HG03521 (cell line): ENCODE data around the gene MAGEA11.
"Not testable (repeated sequence)": the region's sequence is repeated elsewhere in the genome, so short reads cannot be mapped to it uniquely, and the experiment has no call there.

Source experiments
- ATAC-seq: cut with Tn5 transposase; IDR thresholded peaks from one replicate; pipeline ENCODE4 v1.9.1; 2021; ENCODE audit warnings: mild to moderate bottlenecking, moderate library complexity; ENCODE audit not compliant: unreplicated experiment

Gene MAGEA11

DNA sequence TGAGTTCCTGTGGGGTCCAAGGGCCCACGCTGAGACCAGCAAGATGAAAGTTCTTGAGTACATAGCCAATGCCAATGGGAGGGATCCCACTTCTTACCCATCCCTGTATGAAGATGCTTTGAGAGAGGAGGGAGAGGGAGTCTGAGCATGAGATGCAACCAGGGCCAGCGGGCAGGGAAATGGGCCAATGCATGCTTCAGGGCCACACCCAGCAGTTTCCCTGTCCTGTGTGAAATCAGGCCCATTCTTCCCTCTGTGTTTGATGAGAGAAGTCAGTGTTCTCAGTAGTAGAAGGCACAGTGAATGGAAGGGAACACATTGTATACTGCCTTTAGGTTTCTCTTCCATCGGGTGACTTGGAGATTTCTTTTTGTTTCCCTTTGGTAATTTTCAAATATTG, 4.8 kb downstream of the MAGEA11 start:
- no peak for ATAC-seq

DNA sequence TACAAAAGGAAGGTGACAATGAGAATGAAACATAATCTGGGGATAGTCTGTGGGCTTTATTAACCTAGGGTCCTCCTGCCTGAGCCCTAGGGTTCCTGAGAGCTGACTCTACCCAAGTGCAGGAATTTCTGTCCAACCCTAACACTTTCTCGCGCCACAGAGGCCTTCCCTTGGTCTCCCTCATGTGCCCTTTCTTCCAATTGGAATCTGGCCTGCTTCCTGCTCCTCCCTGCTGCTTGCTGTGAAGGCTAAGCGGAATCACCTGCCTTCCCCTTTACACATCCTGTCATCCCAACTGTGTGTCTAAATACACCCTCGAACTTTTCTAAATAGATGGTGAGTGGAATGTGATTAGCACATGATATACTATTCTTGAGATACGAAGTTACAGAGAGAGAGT, 5.9 kb downstream of the MAGEA11 start:
- no peak for ATAC-seq

DNA sequence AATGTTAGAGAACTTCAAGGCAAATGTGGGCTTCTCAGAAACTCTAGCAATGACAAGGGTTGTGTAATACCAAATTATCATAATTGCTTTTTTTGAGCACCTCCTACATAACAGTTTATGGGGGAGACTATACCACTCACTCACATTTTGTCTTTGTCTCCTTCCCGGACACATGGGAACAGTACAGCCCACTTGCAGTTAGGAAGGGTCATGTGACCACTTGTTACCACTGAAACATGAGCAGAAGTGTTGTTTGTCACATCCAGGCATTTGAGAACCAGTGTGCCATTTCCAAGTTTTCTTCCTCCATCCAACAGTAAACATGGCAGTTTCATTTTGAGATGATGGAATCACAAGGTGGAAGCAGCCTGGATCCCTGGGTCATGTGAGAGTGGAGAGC, 6.9 kb downstream of the MAGEA11 start:
- no peak for ATAC-seq

DNA sequence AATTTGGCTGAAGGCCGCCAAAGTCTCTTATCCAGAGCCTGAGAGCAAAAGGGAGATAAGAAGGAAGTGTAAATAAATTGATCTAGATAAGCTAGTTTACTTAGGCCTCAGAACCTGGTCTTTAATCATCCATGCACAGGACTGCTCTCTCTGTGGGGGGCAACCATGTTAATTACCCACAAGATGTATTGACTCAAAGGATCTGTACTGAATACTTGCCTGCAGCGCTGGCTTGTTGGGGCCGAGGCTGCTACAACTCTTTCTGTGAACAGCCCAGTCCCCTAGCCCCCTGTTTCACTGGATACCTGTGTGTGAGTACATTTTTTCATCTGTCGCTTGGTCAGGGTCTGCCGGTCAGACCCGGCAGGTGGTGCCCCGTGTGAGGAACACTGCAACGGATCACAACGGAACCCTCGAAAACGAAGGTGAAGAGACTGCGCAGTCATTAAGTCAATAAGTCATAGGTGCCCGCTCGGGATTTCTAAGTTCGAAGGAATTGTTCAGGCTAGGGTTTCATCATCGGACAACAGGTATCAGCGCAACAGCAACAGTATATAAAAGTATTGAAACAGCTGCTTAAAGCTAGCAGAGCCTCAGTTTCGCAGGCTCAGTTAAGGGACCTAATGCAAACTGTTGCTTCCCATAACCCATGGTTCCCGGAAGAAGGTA, 8.3 kb downstream of the MAGEA11 start:
- no peak for ATAC-seq

DNA sequence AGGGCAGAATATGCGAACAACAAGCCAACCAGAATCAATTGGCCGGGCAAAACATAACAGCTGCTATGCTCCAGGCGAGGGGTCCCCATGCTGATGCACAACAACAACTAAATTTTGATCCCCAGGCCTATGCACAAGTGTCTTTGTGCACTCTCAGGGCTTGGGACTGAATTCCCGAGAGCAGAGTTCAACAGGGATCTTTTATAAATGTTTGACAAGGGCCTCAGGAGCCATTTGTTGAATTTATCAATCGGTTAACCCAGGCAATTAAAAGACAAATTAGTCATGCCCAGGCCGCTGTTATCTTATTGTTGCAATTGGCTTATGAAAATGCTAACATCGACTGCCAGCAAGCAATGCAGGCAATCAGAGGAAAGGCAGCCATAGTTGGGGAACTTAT, 9.4 kb downstream of the MAGEA11 start:
- ATAC-seq, result not testable (repeated sequence)

DNA sequence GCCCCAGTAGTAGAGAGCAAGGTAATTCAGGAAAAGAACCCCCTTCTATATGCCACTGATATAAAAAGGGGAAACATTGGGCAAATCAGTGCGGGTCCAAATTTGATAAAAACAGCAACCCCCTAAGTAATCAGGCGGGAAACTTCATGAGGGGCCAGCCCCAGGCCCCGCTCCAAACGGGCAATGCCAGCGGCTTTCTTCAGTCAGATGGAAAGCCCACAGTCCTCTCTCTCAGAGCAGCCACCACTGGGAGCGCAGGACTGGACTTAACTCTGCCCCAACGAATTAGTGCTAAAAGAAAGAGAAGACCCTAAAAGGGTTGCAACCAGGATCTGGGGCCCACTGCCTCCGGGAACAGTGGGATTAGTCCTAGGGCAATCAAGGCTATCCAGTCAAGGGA, 9.9 kb downstream of the MAGEA11 start:
- no peak for ATAC-seq

DNA sequence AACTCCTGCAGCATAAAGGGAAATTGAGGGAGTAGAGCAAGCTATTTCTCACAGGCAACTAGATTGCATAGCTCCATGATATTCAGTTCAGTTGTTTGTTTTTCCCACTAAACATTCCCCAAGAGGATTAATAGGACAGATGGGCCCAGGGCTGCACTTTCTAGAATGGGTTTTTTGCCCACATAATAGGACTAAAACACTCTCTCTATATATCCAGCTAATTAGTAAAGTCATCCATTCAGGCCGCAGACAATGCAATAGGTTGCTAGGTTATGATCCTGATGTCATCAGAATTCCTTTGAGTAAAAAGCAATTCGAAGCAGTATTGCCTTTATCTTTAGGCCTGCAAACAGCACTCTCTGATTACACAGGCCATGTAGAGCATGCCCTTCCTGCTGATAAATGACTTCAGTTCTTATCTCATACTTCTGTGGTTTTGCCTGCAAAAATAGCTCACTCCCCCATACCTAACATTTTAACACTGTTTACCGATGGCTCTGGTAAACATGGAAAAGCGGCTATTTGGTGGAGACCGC, 11.8 kb downstream of the MAGEA11 start:
- not testable (repeated sequence) for ATAC-seq

DNA sequence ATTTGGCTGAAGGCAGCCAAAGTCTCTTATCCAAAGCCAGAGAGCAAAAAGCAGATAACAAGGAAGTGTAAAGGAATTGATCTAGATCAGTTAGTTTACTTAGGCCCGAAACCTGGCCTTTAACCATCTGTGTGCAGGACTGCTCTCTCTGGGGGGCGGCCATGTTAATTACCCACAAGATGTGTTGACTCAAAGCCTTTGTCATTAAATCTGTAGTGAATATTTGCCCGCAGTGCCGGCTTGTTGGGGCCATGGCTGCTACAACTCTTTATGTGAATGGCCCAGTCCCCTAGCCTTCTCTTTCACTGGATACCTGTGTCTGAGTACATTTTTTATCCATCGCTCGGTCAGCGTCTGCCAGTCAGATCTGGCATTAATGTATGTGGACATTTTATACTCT, 15.4 kb downstream of the MAGEA11 start:
- ATAC-seq, result not testable (repeated sequence)

DNA sequence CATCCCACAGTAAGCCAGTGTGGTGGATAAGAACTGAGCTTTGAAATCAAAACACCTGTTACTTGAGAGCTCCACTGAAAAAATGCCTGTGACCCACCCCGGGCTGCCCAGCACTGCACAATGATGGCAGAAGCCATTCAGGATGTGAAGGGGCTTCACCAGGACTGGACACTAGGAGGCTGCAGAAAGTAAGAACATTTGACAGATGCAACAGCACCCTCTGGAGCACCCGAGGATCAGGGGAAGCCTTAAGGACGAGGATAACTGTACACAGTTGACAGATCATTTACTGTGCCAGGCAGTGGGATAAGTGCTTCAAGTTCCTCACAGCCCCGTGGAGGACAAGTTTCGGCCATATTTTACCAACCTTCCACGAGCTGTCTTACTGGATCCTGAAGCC, 30.4 kb downstream of the MAGEA11 start:
- ATAC-seq, result not testable (repeated sequence)

DNA sequence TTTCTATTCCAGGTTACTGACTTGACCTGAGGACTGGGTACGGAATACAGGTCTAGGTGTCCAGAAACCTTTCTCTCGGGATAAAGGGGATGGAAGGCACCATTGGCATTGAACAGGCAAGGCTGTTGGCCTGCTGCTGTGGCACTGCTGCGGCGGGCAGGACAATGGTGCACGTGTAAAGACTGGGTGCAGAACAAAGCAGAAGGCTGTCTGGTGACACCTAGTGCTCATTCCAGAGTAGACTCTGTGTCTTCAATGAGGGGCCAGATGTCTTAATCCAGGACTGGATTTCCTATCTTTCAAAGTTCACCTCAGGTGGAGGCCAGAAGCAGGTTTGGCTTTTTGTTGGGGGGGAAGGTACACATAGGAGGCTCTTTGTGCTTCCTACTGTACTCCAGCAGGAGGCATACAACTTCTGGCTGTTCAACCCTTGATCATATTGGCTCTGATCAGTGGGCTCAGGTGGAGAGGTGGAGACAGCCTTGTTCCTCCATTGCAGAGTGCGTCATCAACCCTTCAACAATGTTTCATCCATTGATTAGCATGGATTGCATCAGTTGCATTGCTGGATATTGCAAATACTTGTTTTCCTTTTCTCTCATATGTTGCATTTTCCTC, 34.6 kb downstream of the MAGEA11 start:
- ATAC-seq, result not testable (repeated sequence)

DNA sequence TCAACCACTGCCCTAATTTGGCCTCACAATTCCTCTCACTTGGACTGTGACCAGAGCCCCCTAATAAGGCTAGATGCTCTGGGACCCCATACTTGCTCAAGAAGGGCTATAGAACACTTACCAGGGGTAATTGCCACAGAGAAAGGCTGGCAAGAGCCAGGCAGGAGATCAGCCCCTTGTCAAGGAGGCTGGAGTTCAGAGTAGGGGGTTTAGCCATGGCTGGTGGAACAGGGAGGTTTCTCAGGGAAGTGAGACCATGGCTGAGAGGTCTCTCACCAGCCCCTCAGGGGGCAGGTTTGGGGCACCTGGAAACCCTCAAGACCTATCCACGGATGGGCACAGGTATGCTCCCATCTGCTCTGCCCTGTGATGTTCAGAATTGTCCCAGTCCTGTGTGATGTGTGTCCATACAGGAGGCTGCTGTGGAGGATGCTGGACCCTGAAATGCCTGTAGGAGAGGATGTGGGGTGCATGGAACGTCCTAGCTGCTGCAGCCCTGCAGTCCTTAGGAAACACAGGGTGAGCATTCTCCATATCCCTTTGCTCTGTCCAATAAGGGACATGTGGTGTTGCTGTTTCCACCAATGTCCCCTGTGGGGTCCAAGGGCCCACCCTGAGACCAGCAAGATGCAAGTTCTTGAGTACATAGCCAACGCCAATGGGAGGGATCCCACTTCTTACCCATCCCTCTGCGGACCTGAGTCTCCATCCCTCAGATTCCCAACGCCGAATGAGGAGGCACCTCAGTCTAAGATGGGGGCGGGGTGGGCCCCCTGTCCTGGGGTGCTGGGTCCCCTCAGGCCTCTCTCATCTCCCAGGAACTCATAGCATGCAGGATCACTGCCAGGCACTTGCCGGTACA, 45.6 kb downstream of the MAGEA11 start:
- no peak for ATAC-seq

DNA sequence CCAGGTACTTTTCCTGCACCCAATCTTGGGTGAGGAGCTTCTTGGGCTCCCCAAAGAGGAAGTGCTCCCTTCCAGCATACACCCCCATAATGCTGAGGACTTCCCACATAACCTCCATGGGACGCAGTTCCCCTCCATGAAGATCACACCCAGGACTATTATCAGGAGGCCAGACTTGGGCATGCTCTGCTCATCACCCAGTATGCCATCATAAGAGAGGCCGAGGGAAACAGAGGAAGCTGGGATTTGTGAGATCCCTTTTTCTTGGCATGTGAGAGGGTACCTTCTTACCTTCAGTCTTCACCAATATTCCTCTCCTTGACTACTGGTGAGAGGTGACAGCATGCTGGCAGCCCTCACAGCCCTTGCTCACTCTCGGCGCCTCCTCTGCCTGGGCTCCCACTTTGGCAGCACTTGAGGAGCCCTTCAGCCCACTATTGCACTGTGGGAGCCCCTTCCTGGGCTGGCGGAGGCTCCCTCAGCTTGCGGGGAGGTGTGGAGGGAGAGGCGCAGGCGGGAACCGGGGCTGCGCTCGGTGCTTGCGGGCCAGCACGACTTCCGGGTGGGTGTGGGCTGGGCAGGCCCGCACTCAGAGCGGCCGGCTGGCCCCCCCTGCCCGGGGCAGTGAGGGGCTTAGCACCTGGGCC, 46.3 kb downstream of the MAGEA11 start:
- ATAC-seq, result no peak

DNA sequence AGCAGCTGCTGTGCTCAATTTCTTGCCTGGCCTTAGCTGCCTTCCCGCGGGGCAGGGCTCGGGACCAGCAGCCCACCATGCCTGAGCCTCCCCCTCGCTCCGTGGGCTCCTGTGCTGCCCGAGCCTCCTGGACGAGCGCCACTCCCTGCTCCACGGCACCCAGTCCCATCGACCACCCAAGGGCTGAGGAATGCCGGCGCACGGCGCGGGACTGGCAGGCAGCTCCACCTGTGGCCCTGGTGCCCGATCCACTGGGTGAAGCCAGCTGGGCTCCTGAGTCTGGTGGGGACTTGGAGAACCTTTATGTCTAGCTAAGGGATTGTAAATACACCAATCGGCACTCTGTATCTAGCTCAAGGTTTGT, 46.8 kb downstream of the MAGEA11 start:
- not testable (repeated sequence) for ATAC-seq

DNA sequence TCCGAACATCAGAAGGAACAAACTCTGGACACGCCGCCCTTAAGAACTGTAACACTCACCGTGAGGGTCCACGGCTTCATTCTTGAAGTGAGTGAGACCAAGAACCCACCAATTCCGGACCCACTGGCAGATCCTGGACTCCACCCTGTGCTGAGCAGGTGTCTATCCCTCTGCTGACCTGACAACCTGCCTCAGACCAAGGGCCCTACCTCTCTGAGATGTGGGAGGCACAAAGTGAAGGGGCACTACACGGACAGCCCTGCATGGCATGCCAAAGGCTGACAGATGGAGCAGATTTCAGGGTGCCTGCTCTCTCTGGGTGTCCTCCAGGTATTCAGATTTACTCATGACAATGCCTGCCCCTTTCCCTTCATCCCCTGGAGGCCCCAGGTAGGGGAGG, 48.0 kb downstream of the MAGEA11 start:
- ATAC-seq, result no peak

DNA sequence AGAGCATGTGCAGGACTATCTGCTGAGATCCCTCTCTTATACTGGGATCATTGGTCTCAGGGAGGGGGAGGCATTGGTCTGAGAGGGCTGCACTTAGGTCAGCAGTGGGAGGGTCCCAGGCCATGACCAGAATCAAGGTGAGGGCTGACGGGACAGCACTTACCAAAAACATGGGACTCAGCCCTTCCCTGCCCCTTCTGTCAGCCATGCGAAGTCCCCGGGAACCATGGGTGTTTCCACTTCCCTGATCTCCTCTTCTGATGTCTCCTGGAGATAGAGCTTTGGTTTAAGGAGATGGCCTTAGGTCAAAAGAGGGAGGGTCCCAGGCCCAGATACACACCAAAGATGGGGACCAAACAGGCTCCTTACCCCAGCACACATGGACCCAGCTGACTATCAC, 49.1 kb downstream of the MAGEA11 start:
- no peak for ATAC-seq

DNA sequence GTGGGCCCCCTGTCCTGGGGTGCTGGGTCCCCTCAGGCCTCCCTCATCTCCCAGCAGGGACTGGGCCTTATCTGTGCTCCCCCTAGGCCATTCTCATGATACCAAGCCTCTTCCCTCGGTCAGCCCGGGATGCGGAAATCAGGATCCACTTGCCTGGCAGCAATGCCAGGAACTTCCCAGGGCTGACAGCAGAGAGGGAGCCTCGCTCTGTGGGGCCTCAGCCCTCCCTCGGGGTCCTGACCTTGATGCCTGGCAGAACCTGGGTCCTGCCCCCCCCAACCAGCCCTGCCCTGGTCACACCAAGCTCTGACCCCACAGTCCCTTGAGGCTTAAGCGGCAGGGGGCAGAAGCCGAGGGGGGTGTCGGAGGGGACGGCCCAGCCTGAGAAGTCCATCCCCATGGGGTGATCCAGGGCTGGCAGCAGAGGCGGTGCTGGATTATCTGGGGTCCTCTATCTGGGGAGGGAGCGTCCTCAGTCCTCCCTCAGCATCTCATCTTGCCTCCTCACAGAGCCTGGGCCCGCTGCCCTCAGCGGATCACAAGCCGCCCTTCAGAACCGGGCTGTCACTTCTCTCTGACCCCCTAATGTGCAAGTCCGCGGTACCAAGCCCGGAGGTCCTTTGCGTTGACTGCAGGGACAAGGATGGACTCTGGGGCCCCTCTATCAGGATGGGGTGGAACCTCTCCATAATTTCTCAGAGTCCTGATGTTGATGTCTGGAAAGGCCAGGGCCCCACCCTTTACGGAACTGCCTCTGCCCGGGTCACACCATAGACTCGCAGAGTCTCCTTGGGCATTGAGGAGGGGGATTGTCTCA, 50.2 kb downstream of the MAGEA11 start:
- ATAC-seq, result not testable (repeated sequence)

DNA sequence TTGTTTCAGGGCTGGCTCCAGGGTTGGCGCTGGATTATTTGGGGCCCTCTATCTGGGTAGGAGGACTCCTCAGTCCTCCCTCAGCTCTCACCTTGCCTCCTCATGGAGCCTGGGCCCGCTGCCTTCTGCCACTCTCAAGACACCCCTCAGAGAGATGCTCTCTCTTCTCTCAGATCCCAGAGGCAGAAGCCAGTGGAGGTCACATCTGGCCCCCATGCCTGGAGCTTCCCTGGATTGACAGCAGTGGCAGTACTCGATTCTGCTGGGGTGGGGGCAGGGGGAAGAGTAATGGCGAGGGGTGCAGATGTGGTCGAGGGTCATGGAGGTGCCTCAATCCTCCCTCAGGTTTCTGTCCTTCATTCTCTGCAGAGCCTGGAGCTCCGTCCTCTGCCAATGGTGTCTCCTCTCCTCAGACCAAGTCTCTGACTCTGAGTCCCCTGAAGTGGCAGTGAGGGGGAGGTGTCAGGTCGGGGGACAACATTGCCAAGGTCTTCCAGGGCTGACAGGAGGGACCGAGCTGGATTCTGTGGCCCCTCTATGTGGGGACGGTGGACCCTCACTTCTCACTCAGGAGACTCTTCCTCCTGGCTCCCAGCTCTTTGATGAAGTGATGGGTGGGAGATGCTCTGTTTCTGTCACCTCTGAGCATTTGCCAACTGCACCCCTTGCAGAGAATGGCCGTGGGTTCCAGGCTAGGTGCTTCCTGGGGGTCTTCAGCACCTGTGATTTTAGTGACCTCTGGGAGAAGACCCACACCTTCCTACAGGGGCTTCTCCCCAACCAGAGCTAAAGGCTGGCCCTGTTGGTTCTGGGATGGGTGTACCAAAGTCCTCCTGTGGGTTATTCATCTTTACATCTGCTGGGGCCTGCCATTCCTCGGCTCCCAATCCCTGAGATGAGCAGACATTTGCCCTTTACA, 51.1 kb downstream of the MAGEA11 start:
- no peak for ATAC-seq
